HEK293T (cell line): ENCODE data around the gene TREX2.

Experiments
- BHLHE40 ChIP-seq: fragments of 450-650 bp; IDR thresholded peaks from 2 replicates; pipeline ENCODE4 v1.6.1; 2016; ENCODE audit warnings: mild to moderate bottlenecking, moderate library complexity, borderline replicate concordance
- FOXA1 ChIP-seq: fragments of 450-650 bp; IDR thresholded peaks from 2 replicates; pipeline ENCODE4 v1.6.1; 2016; ENCODE audit warnings: mild to moderate bottlenecking
- FOXK2 ChIP-seq: fragments of 450-650 bp; IDR thresholded peaks from 2 replicates; pipeline ENCODE4 v1.6.1; 2016; ENCODE audit warnings: mild to moderate bottlenecking
- FOXM1 ChIP-seq: fragments of 450-650 bp; IDR thresholded peaks from 2 replicates; pipeline ENCODE4 v1.6.1; 2017; ENCODE audit warnings: mild to moderate bottlenecking, borderline replicate concordance
- NFRKB ChIP-seq: fragments of 450-650 bp; IDR thresholded peaks from 2 replicates; pipeline ENCODE4 v1.6.1; 2016; ENCODE audit warnings: mild to moderate bottlenecking, moderate library complexity
- SP1 ChIP-seq: fragments of 450-650 bp; IDR thresholded peaks from 2 replicates; pipeline ENCODE4 v1.6.1; 2017
- SUZ12 ChIP-seq: fragments of 450-650 bp; IDR thresholded peaks from 2 replicates; pipeline ENCODE4 v1.6.1; 2016; ENCODE audit warnings: mild to moderate bottlenecking

DNA sequence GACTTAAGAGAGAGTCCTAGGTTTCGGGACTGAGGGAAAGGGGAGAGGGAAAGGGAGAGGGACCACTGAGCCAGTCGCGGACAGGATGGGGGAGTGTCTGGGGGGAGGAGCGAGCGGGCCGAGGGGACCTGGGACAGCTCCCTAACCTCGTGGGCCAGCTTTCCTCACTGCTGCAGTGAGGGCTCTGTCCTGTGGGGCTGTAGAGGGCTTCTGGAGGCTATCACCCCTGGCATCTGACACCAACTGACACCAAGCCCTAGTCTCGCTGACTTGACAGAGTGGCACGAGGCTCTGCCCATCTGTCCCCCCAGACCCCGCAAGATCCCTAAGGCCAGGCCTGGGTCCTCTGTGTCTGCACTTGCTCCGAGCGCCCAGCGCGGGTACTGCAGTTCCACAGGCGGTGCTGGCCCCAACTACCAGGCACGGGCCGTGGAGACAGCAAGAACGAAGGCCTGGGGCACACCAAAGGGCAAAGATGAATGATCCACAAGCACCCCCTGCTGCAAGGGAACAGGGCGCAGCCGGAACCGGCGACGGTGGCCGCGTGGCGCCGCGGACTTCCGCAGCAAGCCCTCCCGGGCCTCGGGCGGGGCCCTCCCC is 24.1 kb upstream of the TREX2 start:
- no peak for TF ChIP-seq SP1
- TF ChIP-seq SUZ12, result no peak
- TF ChIP-seq BHLHE40, result no peak
- TF ChIP-seq FOXM1, result no peak
- no peak for TF ChIP-seq FOXK2
- no peak for TF ChIP-seq FOXA1
- TF ChIP-seq NFRKB, result no peak
